GM19351 (cell line): ENCODE data around the gene CELA2B.
"Not testable (repeated sequence)": the region's sequence is repeated elsewhere in the genome, so short reads cannot be mapped to it uniquely, and the experiment has no call there.

Experiments
- ATAC-seq: cut with Tn5 transposase; IDR thresholded peaks from one replicate; pipeline ENCODE4 v1.9.1; 2021; ENCODE audit warnings: mild to moderate bottlenecking, moderate library complexity; ENCODE audit not compliant: unreplicated experiment

The CELA2B gene

GRCh38 chr1:15444468-15445389 is 31.2 kb upstream of the CELA2B start:
- no peak for ATAC-seq

- no peak for ATAC-seq
Measured at GRCh38 chr1:15445390-15446122, 30.3 kb upstream of the CELA2B start.

- no peak for ATAC-seq
Measured at GRCh38 chr1:15446212-15446611, 29.7 kb upstream of the CELA2B start.

- no peak for ATAC-seq
Measured at GRCh38 chr1:15448877-15449462, 26.9 kb upstream of the CELA2B start.

GRCh38 chr1:15449567-15449966 is 26.3 kb upstream of the CELA2B start:
- no peak for ATAC-seq

GRCh38 chr1:15451014-15451722 is 24.7 kb upstream of the CELA2B start:
- ATAC-seq, result no peak

- ATAC-seq, result no peak
Measured at GRCh38 chr1:15452216-15452615, 23.7 kb upstream of the CELA2B start.

GRCh38 chr1:15452866-15453571 is 22.9 kb upstream of the CELA2B start:
- ATAC-seq, result no peak

GRCh38 chr1:15453734-15454133 is 22.2 kb upstream of the CELA2B start:
- ATAC-seq, result no peak

GRCh38 chr1:15454256-15454655 is 21.6 kb upstream of the CELA2B start:
- ATAC-seq, result no peak

GRCh38 chr1:15455522-15455921 is 20.4 kb upstream of the CELA2B start:
- ATAC-seq, result no peak

- no peak for ATAC-seq
Measured at GRCh38 chr1:15456313-15456954, 19.5 kb upstream of the CELA2B start, which contains the start of gene CELA2A. TSS of gene CELA2A (plus strand) at chr1:15456732. CDS start at chr1:15456754, 22 bp downstream.

GRCh38 chr1:15457585-15457984 is 18.3 kb upstream of the CELA2B start:
- no peak for ATAC-seq

- not testable (repeated sequence) for ATAC-seq
Measured at GRCh38 chr1:15458388-15458787, 17.5 kb upstream of the CELA2B start.

GRCh38 chr1:15459771-15460707 is 15.9 kb upstream of the CELA2B start:
- ATAC-seq, result no peak

- ATAC-seq, result no peak
Measured at GRCh38 chr1:15460708-15461095, 15.2 kb upstream of the CELA2B start.

GRCh38 chr1:15463064-15463800 is 12.7 kb upstream of the CELA2B start:
- not testable (repeated sequence) for ATAC-seq

- not testable (repeated sequence) for ATAC-seq
Measured at GRCh38 chr1:15463926-15464322, 12.0 kb upstream of the CELA2B start.
